HG02642 (cell line): ENCODE measurements around the gene SRGAP2C.
"Not testable (repeated sequence)": the region's sequence is repeated elsewhere in the genome, so short reads cannot be mapped to it uniquely, and the experiment has no call there.

Source experiments
- ATAC-seq: cut with Tn5 transposase; IDR thresholded peaks from one replicate; pipeline ENCODE4 v1.9.1; 2021; ENCODE audit warnings: mild to moderate bottlenecking; ENCODE audit not compliant: unreplicated experiment, poor library complexity

The SRGAP2C gene

DNA sequence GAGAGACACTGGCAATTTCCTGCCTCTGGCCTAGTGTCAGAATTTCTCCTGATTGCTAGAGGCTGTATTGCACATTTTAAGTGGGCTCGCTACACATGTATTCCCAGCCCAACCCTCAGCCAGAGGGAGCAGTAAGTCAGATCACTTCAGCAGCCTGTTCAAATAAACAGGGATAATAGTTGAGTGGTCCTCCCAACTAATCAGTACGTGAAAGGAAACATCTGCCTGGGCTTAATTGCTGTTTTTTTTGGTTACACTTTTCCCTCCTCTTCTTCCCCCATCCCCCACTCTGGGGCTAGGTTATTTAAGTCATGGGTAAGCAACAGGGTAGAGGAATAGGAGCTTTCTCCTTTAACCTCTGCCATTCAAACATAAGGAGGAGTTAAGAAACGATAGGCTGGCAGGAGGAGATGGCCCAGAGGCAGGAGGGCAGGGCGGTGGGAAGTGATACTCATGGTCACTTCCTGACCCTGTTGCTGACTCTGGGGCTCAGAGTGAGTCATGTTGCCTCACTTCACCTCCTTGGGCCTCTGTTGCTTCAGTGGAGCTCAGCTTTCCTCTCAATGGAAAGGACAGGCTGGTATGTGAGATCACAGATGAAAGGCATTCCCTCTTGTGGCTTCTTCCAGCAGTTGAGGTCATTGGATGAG, 177.6 kb downstream of the SRGAP2C start:
- ATAC-seq, result not testable (repeated sequence)

DNA sequence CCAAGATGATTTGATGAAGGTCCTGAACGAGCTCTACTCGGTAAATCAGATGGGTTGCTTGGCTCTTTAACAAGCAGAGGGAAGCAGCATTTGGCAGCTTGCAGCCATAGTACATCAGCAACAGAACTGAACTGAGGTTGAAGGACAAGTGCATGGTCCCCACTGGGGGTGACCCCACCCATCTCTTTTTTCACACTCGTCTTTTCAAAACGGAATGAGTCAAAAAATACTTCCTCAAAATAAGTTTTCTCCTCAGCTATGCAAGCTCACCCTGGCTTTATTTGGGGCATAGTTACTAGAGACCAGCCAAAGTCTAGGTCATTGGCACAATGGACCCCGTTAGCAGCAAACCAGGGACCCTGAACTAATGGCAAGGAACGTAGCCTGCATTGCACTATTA, 180.5 kb downstream of the SRGAP2C start:
- not testable (repeated sequence) for ATAC-seq

DNA sequence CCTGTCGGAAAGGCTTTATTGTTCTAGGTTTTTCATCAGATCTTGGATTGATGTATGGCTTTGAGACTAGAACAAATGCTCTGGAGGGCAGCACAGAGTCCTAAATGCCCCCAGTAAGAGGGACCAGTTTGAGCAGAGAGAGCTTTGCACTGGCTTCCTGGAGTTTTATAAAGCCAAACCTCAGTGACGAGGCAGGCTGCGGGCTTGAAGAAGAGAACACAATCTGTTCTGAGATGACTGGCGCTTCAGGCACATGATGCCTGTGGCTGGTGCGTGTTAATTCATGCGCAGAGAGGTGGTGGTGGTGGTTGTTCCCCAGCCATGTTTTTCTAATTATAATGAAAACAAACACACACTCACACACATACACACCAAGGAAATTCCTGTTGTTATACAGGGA, 180.9 kb downstream of the SRGAP2C start:
- not testable (repeated sequence) for ATAC-seq

DNA sequence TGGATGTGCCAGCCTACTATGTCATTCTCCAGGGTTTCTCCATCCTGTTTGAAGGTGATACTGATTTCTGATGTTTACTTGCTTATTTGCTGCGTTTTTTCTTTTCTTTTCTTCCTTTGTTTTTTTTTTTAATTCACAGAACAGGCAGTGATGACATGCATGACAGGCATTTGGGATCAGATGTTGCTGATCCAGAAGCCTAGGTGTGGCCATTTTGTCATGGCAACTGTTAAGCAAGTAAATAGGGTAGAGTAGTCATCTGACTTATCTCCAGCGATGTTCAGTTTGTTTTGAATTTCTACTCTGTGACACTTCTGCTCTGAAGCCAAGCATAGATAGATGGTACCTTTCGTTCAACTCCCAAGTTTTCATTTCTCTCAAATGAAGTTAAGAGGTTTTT, 181.4 kb downstream of the SRGAP2C start:
- ATAC-seq, result not testable (repeated sequence)

DNA sequence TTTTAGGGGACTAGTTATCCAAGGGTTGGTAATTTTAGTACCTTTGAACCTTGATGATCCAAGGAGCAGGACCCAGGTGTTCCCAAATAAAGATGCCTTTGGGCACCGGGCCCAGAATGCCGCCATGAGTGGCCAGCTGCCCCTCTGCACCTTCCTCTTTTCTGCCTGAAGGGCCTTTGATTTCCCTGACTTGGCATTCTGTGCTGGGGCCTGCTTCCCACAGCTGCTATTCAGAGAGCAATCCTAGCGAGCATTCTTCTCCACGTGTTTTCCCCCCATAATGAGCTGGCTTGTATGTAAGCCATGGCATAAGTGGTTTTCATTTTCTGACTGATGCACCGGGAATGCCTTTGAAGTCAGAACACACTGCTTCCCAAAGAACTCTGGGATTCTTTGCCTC, 184.1 kb downstream of the SRGAP2C start:
- ATAC-seq, result not testable (repeated sequence)

DNA sequence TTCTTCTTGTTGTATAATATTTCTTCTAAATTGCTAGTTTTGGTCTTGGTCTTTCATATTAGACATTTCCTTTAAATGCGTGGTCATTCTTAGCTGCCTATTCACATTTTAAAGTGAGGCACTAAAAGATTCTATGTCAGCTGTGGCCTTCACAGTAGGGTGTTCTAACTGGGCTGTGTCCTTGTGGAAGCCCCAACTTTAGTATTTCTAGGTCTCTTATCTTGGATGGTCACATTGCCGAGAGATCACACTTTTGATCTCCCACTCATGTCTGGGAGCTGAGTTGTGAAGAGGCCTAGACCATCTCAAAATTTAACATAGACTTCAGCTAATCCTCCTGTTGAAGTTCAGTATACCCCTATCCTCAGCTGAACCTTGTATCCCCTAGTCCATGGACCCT, 185.2 kb downstream of the SRGAP2C start:
- ATAC-seq, result not testable (repeated sequence)

DNA sequence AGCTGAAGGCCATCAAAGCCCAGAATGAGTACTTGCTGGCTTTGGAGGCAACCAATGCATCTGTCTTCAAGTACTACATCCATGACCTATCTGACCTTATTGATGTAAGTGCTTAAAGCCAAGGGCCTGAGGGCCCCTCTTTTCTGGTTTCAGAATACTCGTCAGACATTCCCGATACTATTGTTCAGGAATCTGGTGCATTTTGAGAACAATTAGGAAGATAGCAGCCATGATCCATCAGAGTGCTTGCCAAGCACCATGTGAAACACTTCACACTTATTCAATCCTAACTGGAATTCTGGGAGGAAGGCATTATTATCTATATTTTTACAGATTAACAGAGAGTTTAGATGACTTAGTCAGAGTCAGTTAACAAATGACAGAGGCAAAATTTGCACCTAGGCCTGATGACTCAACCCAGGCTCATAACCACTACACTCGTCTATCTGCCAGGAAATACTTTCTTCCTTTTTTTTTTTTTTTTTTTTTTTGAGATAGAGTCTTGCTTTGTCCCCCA, 190.1 kb downstream of the SRGAP2C start:
- not testable (repeated sequence) for ATAC-seq

DNA sequence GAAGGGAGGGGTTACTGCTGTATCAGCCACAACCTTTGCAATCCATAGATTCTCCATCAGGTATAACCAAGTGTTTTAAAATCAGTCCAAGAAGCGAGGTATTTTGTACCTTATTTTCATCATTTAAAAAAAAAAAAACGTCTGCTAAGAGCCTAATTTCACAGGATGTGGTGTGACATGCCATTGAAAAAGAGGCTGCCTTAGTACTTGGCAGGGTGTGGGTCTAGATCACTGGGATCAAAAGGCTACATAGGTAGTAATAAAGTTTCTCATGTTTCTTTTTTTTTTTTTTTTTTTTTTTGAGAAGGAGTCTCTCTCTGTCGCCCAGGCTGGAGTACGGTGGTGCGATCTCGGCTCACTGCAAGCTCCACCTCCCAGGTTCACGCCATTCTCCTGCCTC, 192.2 kb downstream of the SRGAP2C start:
- not testable (repeated sequence) for ATAC-seq

DNA sequence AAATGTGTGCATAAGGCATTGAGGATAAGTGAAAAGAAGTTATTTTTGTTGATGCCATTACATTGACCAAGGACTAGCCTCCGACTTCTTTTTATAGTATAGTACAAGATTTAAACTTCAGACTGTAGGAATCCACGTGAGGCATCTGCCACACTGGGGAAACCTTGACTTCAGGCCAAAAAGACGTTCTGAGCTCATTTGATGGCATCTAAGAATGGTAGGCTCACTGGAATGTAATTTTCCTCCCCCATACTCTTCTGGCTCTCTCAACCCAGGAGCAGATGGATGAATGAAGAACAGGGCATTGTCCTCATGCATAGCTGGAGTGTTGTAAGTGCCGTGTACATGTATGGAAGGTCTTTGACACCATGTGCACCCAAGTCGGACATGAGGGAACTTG, 194.0 kb downstream of the SRGAP2C start:
- ATAC-seq, result not testable (repeated sequence)

DNA sequence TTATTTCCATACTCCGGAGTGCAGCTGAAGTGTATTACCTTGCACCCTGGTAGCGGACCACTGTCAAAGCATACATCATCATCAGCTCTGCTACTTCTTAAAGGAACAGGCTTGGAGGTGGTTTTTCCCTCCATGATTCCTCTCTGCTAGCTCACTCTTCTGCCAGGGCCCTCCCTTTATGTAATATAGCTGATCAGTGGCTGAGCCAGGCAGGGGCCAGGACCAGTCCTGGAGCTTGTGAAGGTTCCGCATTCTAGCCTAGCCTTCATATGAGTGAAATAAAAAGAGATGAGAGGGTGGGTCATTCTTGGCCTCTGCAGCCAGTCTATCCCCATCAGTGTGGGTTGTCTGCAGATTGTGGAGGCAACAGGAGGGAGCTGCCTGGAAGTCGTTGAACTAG, 200.0 kb downstream of the SRGAP2C start:
- ATAC-seq, result not testable (repeated sequence)

DNA sequence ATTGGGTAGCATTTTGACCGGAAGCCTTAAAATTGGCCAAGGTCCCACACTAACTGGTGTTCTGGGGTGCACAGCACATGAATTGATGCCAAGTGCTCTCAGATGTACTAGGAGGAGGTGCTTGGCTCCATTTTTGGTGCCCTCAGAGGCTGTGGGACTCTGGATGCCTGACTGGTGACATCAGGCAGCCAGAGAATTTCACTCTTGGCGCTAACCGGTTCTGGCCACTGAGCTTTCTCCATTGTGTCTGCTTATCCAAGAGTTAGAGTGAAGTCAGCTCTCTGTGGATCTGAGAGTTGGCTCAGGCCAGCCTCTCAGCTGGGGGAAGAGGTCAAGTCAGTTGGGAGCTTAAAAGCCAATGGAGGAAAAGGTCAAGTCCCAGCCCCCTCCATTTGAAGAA, 200.4 kb downstream of the SRGAP2C start:
- ATAC-seq, result not testable (repeated sequence)

DNA sequence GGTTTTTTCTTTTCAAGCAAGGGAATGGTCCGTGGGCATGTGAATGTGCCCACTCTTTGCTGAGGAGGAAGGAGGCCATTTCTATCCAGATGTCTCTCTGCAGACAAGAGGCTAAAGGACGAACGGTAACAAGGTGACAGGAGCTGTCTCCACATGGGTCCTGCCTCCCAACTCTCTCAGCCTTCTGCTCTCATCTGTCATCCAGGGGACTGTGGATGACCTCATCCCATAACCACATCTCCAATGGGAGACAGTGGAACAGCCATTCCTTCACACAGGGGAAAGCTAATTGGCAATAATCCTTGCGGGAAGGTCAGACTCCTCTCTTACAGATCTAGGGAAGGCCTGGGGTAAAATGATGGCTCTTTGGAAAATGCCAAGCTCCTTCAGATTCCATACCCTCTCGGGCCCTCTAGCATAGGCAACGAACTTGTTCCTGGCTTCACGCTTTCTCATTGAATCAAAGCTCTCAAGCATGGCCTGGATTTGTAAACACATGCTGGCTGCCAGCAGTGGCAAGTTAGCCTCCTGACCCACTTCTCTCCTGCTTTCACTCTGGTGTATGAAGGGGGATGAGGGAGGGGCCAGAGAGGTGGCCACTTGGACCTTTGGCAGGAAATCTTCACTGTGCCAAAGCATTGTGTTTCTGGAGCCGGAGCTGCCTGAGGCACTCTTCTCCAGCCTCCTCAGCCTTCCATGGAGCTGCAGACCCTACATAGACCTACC, 201.0 kb downstream of the SRGAP2C start:
- not testable (repeated sequence) for ATAC-seq

DNA sequence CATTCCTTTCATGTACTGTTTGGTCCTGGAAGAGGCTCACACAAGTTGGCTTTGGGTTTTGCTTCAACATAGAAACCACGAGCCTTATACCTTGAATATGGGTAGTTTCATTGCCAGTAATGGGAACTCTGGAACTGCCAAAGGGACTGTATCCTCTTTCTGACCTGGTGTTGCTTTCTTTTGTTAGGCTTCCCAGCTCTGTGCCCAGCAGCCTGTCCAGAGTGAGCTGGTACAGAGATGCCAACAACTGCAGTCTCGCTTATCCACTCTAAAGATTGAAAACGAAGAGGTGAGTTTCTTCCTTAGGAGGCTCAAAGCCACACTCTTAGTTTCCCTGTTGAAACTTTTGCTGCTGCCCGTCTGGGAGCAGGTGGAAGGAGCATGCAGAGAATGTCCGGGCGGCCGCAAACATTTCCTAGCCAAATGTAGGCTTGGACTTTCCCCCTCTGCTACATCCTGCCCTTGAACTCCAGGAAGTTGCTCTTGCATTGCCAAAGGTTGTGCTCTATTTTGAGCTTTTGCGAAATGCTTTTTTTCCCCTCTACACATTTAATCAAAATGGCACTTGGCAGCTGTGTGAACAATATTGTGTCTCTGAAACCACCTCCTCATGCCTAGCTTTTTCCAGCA, 201.7 kb downstream of the SRGAP2C start:
- ATAC-seq, result not testable (repeated sequence)

DNA sequence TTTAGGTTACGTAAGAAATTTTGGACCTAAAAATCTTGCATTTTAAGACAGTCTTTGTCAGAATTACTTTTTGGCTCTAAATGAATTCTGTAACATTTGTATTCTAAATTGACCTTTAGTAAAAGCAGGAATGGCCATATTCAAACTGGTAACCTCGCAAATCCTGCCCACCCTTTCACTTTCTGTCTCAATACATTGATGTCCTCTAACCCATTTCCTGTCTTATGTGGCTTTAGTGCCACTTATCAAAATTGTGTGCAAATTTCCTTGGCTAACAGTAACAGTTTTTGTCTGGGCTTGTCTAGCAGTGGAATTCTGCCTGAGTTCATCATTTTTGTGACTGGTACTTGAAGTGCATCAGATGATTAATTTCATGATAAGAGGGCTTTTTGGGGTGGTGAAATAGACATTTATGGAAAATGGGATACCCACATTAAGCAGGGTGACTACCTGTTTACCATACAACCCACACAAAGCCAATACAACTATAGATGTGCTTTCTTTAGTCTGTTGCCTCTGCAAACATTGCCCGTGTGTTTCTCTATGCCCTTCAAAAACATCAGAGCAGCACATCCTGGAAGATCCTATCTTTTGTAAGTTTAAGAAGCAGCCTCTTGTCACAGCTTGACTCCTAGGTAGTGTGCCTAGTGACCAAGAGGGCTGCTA, 205.3 kb downstream of the SRGAP2C start:
- ATAC-seq, result not testable (repeated sequence)

DNA sequence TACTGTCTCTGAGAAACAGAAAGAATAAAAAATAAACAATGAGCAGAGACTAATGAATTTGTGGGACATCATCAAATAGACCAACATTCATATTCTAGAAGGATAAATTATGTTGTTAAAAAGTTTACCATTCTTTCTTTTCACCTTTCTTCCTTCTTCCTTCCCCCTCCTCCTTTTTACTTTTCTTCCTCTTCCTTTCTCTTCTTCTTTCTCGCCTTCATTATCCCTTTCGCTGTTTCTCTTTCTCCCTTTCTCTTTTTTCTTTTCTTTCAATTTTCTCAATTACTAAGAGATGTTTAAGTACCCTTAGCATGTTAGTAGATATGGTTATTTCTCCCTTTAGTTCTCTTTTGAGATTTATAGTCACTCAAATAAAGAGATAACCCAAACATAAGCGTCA, 207.4 kb downstream of the SRGAP2C start:
- not testable (repeated sequence) for ATAC-seq

DNA sequence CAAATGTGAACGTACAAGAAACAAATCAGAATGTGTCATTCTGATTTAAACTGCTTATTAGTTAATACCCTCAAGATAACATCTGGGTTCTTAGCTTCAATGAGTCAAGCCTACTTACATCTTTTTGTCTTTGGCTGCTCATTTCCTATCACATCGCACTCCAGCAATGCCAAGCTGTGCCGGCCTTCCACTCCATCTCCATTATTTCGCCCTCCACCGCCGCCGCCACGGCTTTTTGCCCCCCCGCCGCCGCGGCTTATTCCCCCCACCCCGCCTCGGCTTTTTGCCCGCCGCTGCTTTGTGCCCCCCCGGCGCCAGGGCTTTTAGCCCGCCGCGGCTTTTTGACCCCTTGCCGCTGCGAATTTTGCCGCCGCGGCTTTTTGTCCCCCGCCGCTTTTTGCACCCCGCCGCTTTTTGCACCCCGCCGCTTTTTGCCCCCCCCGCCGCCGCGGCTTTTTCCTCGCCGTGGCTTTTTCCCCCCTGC, 211.0 kb downstream of the SRGAP2C start:
- ATAC-seq, result not testable (repeated sequence)

DNA sequence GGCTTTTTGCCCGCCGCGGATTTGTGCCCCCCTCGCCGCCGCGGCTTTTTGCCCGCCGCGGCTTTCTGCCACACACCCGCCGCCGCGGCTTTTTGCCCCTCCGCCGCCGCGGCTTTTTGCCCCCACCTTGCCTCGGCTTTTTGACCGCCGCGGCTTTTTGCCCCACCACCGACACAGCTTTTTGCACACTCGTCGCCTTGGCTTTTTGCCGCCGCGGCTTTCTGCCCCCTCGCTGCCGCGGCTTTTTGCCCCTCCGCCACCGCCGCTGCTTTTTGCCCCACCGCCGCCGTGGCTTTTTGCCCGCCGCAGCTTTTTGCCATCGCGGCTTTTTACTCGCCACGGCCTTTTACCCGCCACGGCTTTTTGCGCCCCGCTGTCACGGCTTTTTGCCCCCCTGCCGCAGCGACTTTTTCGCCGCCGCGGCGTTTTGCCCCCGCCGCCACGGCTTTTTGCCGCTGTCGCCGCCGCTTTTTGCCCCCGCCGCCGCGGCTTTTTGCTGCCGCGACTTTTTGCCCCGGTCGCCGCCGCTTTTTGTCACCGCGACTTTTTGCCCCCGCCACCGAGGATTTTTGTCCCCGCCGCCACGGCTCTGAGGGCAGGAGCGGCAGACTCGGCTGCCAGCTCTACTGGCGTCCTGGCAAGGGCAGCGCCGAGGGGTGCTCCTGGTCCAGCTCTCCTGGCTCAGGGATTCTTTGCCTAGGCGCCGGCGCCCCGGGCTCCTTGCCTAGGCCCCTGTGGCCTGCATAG, 211.7 kb downstream of the SRGAP2C start:
- not testable (repeated sequence) for ATAC-seq

DNA sequence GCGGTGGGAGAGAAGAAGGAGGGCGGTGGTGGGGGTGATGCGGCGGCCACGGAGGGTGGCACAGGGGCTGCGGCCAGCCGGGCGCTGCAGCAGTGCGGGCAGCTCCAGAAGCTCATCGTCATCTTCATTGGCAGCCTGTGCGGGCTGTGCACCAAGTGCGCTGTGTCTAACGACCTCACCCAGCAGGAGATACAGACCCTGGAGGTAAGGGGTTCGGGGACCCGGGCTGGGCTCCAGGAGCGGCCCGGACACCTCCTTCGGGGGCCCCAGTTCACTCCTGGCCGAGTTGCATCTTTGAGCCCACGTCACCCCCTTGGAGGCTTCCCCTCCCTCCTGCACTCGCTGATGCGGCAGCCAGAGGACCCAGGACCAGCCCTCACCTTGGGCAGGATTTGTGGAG, 212.3 kb downstream of the SRGAP2C start:
- ATAC-seq, result not testable (repeated sequence)

DNA sequence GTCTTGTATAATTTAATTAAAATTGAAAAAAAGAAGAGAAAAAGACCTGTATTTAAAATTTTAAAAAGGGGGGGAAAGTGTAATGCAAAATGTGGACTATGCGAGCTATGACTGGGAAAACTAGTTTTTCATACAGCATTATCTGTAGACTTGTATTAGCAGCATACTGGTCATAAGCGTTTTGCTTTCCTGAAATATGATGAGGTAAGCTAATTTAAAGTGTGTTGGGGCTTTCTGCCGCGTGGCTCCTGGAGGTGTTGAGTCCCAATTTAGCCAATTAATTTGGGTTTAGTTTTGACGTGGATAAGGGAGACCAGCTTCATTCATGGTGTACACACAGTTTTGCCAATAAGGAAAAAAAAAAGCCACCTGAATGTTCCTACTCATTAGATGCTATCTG, 214.4 kb downstream of the SRGAP2C start:
- not testable (repeated sequence) for ATAC-seq

DNA sequence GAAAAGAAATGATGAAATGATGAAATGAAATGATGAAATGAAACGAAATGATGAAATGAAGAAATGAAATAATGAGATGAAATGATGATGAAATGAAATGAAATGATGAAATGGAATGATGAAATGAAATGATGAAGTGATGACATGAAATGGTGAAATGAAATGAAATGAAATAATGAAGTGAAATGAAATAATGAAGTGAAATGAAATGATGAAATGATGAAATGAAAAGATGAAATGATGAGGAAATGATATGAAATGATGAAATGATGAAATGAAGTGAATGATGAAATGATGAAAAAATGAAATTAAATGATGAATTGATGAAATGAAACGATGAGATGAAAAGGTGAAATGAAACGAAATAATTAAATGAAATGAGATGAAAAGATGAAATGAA, 215.3 kb downstream of the SRGAP2C start:
- not testable (repeated sequence) for ATAC-seq
